Endothelial cell of umbilical vein (primary cell): Measurements from ENCODE around the gene VPS54.

Experiments
- EZH2 ChIP-seq: IDR thresholded peaks from 2 replicates; pipeline ENCODE4 v1.6.1; 2012; ENCODE audit warnings: borderline replicate concordance, low read depth, mild to moderate bottlenecking, moderate library complexity, low read length, inconsistent platforms; ENCODE audit not compliant: severe bottlenecking
- POLR2A ChIP-seq: IDR thresholded peaks from 2 replicates; pipeline ENCODE4 v1.6.1; 2012; ENCODE audit warnings: low read depth, mild to moderate bottlenecking, control low read depth, low read length
- TF ChIP-seq, protein P1 (sequence below), 2 donors: IDR thresholded peaks; 1 replicate in 1 of 2; 2 replicates in 1 of 2; pipeline ENCODE4 v1.5.1; 2011; ENCODE audit warnings: low read length in 2 of 2, mild to moderate bottlenecking in 2 of 2, moderate library complexity in 2 of 2, control low read depth in 1 of 2, inconsistent platforms in 1 of 2, low read depth in 1 of 2; ENCODE audit not compliant: insufficient read depth in 1 of 2; ENCODE audit errors: extremely low read depth in 1 of 2
- TF ChIP-seq, protein P2 (sequence below): IDR thresholded peaks from 2 replicates; pipeline ENCODE4 v1.6.1; 2011; ENCODE audit not compliant: insufficient read depth, insufficient read length

DNA sequence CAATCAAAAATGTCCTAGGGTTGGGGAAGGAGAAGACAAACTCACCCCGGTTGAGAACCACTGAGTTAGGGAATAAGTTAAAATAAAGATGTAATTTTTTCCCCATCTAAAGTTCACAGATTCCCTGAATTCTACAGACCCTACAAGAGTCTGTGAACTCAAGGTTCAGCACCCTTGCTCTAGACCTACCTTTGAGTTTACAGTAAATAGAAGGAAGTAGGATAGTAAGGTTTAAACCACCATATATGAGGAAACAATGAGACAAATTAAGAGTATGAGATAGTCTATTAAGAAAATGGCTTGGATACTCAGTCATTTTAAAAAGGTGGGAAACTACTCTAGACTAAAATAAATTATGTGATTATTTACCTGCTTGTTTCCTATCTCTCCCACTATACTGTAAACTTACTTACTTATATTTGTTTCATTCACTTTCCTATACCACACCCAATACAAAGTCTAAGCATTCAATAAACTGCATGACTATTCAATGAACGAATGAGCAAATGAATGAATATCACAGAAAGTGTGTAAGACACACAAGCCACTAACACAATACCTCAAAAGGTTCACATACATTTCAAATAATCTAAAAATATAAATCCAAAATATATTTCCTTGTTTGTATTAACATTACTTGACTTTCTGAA lies 13.4 kb downstream of the VPS54 start:
- TF ChIP-seq, protein P1, sequence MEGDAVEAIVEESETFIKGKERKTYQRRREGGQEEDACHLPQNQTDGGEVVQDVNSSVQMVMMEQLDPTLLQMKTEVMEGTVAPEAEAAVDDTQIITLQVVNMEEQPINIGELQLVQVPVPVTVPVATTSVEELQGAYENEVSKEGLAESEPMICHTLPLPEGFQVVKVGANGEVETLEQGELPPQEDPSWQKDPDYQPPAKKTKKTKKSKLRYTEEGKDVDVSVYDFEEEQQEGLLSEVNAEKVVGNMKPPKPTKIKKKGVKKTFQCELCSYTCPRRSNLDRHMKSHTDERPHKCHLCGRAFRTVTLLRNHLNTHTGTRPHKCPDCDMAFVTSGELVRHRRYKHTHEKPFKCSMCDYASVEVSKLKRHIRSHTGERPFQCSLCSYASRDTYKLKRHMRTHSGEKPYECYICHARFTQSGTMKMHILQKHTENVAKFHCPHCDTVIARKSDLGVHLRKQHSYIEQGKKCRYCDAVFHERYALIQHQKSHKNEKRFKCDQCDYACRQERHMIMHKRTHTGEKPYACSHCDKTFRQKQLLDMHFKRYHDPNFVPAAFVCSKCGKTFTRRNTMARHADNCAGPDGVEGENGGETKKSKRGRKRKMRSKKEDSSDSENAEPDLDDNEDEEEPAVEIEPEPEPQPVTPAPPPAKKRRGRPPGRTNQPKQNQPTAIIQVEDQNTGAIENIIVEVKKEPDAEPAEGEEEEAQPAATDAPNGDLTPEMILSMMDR (IDR thresholded peaks at IDR 0.05; ENCODE audit: extremely low read depth in 1 of 2, insufficient read depth in 1 of 2, low read depth in 1 of 2, low read length in 2 of 2): no peak
- TF ChIP-seq, protein P2, sequence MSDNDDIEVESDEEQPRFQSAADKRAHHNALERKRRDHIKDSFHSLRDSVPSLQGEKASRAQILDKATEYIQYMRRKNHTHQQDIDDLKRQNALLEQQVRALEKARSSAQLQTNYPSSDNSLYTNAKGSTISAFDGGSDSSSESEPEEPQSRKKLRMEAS: no peak
- TF ChIP-seq EZH2 (no peak), POLR2A (no peak)
